ENCODE results near the gene GABBR2. TPM values are rescaled to one million over a fixed set of nuclear protein-coding genes. Genes with fewer than 3 reads are reported as not detected.

Gene GABBR2
- total and polyA plus RNA-seq, 9 of the 15 experiments (the other 6 are each of a cell fraction or from before 2014, with no cell fraction given): 0.15 to 1.9 (median 0.32) TPM

DNA sequence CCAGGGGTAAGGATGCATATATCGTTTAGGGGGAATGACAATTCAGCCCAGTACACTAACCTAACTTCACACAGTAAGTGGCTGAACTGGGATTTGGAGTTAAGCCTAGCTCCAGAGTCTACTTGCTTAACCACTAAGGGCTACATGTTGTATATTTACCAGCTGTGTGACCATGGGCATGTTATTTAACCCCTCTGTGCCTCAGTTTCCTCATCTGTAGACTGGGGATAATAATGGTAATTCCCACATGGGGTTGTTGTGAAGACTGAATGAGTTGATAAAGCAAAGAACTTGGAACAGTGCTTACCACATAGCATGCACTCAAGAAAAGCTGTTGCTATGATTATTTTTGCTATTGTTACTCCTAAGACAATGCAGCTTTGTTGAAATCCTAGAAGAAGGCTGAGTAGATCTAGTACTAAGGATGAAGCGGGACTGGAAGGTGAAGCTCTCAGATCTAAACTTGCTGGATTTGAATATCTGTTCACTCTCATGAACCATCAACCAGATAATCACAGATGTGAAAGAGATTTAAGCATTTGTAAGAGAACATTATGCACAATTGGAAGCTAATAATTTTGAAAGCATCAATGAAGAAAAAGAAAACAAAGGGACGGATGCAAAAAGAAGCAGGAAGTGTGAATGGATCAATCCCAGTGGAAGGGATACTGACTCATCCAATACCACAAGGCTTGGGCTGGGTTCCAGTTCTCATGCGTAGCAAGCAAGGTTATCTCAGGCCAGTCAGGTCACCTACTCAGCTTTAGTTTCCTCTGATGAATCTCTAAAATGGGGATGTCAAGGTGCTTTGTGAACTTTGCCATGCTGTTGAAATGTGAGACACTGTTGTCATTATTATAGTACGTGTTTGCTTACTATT is 374.8 kb downstream of the GABBR2 start (continued):
- TF ChIP-seq, protein P1, sequence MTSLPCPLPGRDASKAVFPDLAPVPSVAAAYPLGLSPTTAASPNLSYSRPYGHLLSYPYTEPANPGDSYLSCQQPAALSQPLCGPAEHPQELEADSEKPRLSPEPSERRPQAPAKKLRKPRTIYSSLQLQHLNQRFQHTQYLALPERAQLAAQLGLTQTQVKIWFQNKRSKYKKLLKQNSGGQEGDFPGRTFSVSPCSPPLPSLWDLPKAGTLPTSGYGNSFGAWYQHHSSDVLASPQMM (CRISPR knock-in tag; IDR thresholded peaks at IDR 0.05): no peak
- TF ChIP-seq TBL1XR1 (IDR thresholded peaks at IDR 0.05; ENCODE audit: low read length in 2 of 2): no peak; a peak in 1 of 4 replicates
- TF ChIP-seq ZNF124 (CRISPR knock-in tag; IDR thresholded peaks at IDR 0.05): no peak
- no peak for TF ChIP-seq MEIS2 (IDR thresholded peaks at IDR 0.05; ENCODE audit: partially characterized antibody)

DNA sequence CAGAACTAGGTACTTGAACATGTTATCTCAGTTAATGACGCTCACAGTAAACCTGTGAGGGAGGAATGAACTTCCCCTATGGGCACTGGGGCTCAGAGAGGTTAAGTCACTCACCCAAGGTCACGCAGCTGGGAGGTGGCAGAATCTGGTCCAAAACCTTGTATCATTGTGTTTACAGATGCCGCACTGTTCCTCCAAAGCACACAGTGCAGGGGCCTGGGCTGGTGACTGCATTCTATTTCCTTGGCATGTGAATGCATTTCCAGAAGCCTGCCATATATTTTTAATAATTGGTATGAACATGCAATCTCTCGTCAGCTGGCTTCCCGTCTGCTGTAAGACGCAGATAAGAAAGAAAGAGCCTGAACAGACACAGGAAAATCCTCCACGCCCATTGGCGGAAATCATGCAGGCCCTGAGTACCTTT is 376.3 kb downstream of the GABBR2 start:
- ChIA-PET CTCF (ENCODE audit: low intra/inter-chr PET ratio) (no interaction called here), POLR2A (interaction anchor here (1.3 to 2.0 kb wide), 2 partner anchors 9 to 13 kb away, joined by 3 to 6 read pairs; no protein-coding TSS in a partner anchor)
- Histone ChIP-seq H3K4me3 (no peak overlapping the region), H3K36me3 (ENCODE audit: control insufficient read depth, insufficient read depth, low read length) (no peaks in the 10 kb centered on the region), H3K27ac (ENCODE audit: extremely low read depth, low read depth, low read length) (no peak overlapping the region; the same call in 1 of the 3 replicates), H4K20me1 (replicated peaks; ENCODE audit: control insufficient read depth, insufficient read depth, low read length) (no peaks in the 10 kb centered on the region), H3K79me2 (ENCODE audit: control insufficient read depth, insufficient read depth, low read length) (no peaks in the 10 kb centered on the region), H3K4me1 (replicated peaks in 1 of 2; ENCODE audit: control insufficient read depth in 2 of 2, insufficient read depth in 2 of 2, low read length in 2 of 2) (peaks cover 23 to 44% of the 10 kb centered on the region in 2 experiments), H2AFZ (ENCODE audit: low read depth, low read length) (no peak overlapping the region), H3K27me3 (ENCODE audit: control insufficient read depth in 2 of 2, insufficient read depth in 2 of 2, low read length in 2 of 2) (no peaks in the 10 kb centered on the region), H3K9ac (ENCODE audit: insufficient read depth in 1 of 2, low read depth in 2 of 2, low read length in 2 of 2) (no peak overlapping the region; a peak in 1 of 4 replicates), H3K9me3 (replicated peaks; ENCODE audit: control insufficient read depth, insufficient read depth, low read depth, low read length) (no peaks in the 10 kb centered on the region), H3K9me1 (ENCODE audit: control insufficient read depth, insufficient read depth, low read length) (no peaks in the 10 kb centered on the region), H3K4me2 (ENCODE audit: insufficient read depth, low read length) (peak overlapping the region; percentile 20; the same call in 1 of the 2 replicates)
- no TSS peak for BruUV-seq (replicated peaks)
- ATAC-seq (peak; percentile 77), FAIRE-seq (peak; percentile 90), DNase-seq (ENCODE audit: extremely low read depth in 1 of 4, low spot score in 3 of 4) (peak; percentile 62 to 82 (median 74))
- intact Hi-C loops (cut with micrococcal nuclease): no loop called here
- in situ Hi-C loops (cut with MboI): no loop called here
- WGBS (ENCODE audit: insufficient coverage, low coverage, missing lambda C conversion rate): 8% methylated on average over 8 of the region's 8 CpGs
- TF ChIP-seq SNIP1 (IDR thresholded peaks at IDR 0.05; ENCODE audit: low read depth) (no peak), LCOR (CRISPR knock-in tag; IDR thresholded peaks at IDR 0.05) (no peak), ZNF224 (CRISPR knock-in tag; IDR thresholded peaks at IDR 0.05) (no peak), IFI16 (CRISPR knock-in tag; IDR thresholded peaks at IDR 0.05) (no peak)
- TF ChIP-seq, protein P2, sequence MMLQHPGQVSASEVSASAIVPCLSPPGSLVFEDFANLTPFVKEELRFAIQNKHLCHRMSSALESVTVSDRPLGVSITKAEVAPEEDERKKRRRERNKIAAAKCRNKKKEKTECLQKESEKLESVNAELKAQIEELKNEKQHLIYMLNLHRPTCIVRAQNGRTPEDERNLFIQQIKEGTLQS (IDR thresholded peaks at IDR 0.05): peak; percentile 71
- TF ChIP-seq, protein P2 (CRISPR knock-in tag; conservative IDR thresholded peaks at IDR 0.05): no peak
- TF ChIP-seq, protein P3, sequence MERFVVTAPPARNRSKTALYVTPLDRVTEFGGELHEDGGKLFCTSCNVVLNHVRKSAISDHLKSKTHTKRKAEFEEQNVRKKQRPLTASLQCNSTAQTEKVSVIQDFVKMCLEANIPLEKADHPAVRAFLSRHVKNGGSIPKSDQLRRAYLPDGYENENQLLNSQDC (CRISPR knock-in tag; IDR thresholded peaks at IDR 0.05): no peak
- TF ChIP-seq, protein P4, sequence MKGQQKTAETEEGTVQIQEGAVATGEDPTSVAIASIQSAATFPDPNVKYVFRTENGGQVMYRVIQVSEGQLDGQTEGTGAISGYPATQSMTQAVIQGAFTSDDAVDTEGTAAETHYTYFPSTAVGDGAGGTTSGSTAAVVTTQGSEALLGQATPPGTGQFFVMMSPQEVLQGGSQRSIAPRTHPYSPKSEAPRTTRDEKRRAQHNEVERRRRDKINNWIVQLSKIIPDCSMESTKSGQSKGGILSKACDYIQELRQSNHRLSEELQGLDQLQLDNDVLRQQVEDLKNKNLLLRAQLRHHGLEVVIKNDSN (CRISPR knock-in tag; IDR thresholded peaks at IDR 0.05): no peak
- TF ChIP-seq, protein P5, sequence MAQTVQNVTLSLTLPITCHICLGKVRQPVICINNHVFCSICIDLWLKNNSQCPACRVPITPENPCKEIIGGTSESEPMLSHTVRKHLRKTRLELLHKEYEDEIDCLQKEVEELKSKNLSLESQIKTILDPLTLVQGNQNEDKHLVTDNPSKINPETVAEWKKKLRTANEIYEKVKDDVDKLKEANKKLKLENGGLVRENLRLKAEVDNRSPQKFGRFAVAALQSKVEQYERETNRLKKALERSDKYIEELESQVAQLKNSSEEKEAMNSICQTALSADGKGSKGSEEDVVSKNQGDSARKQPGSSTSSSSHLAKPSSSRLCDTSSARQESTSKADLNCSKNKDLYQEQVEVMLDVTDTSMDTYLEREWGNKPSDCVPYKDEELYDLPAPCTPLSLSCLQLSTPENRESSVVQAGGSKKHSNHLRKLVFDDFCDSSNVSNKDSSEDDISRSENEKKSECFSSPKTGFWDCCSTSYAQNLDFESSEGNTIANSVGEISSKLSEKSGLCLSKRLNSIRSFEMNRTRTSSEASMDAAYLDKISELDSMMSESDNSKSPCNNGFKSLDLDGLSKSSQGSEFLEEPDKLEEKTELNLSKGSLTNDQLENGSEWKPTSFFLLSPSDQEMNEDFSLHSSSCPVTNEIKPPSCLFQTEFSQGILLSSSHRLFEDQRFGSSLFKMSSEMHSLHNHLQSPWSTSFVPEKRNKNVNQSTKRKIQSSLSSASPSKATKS (CRISPR knock-in tag; IDR thresholded peaks at IDR 0.05): no peak
- TF ChIP-seq, protein P6, sequence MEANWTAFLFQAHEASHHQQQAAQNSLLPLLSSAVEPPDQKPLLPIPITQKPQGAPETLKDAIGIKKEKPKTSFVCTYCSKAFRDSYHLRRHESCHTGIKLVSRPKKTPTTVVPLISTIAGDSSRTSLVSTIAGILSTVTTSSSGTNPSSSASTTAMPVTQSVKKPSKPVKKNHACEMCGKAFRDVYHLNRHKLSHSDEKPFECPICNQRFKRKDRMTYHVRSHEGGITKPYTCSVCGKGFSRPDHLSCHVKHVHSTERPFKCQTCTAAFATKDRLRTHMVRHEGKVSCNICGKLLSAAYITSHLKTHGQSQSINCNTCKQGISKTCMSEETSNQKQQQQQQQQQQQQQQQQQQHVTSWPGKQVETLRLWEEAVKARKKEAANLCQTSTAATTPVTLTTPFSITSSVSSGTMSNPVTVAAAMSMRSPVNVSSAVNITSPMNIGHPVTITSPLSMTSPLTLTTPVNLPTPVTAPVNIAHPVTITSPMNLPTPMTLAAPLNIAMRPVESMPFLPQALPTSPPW (CRISPR knock-in tag; IDR thresholded peaks at IDR 0.05): no peak

All from K562 (cell line).